ENCODE measurements around the gene WTAP.
"Not testable (repeated sequence)": the region's sequence is repeated elsewhere in the genome, so short reads cannot be mapped to it uniquely, and the experiment has no call there.

The WTAP gene

GRCh38 chr6:159762681-159763293 lies 35.5 kb downstream of the WTAP start:
- DNase-seq (ENCODE audit: low read depth): no peak

- DNase-seq (ENCODE audit: low read depth): no peak
Measured at GRCh38 chr6:159766906-159767305, 39.6 kb downstream of the WTAP start.

- DNase-seq (ENCODE audit: low read depth): no peak
Measured at GRCh38 chr6:159769470-159769869, 42.2 kb downstream of the WTAP start.

- no peak for DNase-seq (ENCODE audit: low read depth)
Measured at GRCh38 chr6:159772196-159772595, 44.9 kb downstream of the WTAP start.

- no peak for DNase-seq (ENCODE audit: low read depth)
Measured at GRCh38 chr6:159777240-159777904, 50.1 kb downstream of the WTAP start.

GRCh38 chr6:159778131-159778530 lies 50.8 kb downstream of the WTAP start:
- DNase-seq (ENCODE audit: low read depth): no peak

- no peak for DNase-seq (ENCODE audit: low read depth)
Measured at GRCh38 chr6:159778542-159779103, 51.3 kb downstream of the WTAP start.

GRCh38 chr6:159788276-159788675 lies 61.0 kb downstream of the WTAP start:
- DNase-seq (ENCODE audit: low read depth): no peak

GRCh38 chr6:159788753-159789376 lies 61.6 kb downstream of the WTAP start:
- no peak for DNase-seq (ENCODE audit: low read depth)

- DNase-seq (ENCODE audit: low read depth): peak; percentile 99
Measured at GRCh38 chr6:159789377-159790148, 62.3 kb downstream of the WTAP start, which contains the start of gene TCP1. TSS of gene TCP1 (minus strand) at chr6:159789602. CDS start at chr6:159789468, 134 bp downstream.

GRCh38 chr6:159790149-159790955 lies 63.0 kb downstream of the WTAP start, which contains the start of gene MRPL18:
TSS of gene MRPL18 (plus strand) at chr6:159790467. CDS start at chr6:159790588, 121 bp downstream.
- DNase-seq (ENCODE audit: low read depth): peak; percentile 95

GRCh38 chr6:159790956-159791598 lies 63.8 kb downstream of the WTAP start:
- no peak for DNase-seq (ENCODE audit: low read depth)

- DNase-seq (ENCODE audit: low read depth): not testable (repeated sequence)
Measured at GRCh38 chr6:159794976-159795375, 67.7 kb downstream of the WTAP start.

GRCh38 chr6:159797554-159797953 lies 70.2 kb downstream of the WTAP start:
- no peak for DNase-seq (ENCODE audit: low read depth)

GRCh38 chr6:159800141-159800865 lies 73.0 kb downstream of the WTAP start, which contains the start of gene PNLDC1:
TSS of gene PNLDC1 (plus strand) at chr6:159800276. CDS start at chr6:159800308, 32 bp downstream.
- no peak for DNase-seq (ENCODE audit: low read depth)

- no peak for DNase-seq (ENCODE audit: low read depth)
Measured at GRCh38 chr6:159801935-159802334, 74.6 kb downstream of the WTAP start.

- DNase-seq (ENCODE audit: low read depth): no peak
Measured at GRCh38 chr6:159804504-159804903, 77.2 kb downstream of the WTAP start.

- no peak for DNase-seq (ENCODE audit: low read depth)
Measured at GRCh38 chr6:159805440-159806020, 78.2 kb downstream of the WTAP start.
